ENCODE data around the gene ARFRP1. TPM values are rescaled to one million over a fixed set of nuclear protein-coding genes. Genes with fewer than 3 reads are reported as not detected.
A peak's percentile ranks its signal among the peaks of the same experiment; 100 is the strongest.

Gene ARFRP1
- total RNA-seq, 1 experiment from 2014 or later: 30.2 TPM

- TF ChIP-seq, protein P1, sequence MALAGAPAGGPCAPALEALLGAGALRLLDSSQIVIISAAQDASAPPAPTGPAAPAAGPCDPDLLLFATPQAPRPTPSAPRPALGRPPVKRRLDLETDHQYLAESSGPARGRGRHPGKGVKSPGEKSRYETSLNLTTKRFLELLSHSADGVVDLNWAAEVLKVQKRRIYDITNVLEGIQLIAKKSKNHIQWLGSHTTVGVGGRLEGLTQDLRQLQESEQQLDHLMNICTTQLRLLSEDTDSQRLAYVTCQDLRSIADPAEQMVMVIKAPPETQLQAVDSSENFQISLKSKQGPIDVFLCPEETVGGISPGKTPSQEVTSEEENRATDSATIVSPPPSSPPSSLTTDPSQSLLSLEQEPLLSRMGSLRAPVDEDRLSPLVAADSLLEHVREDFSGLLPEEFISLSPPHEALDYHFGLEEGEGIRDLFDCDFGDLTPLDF (CRISPR knock-in tag; IDR thresholded peaks at IDR 0.05): no peak
- TF ChIP-seq, protein P2, sequence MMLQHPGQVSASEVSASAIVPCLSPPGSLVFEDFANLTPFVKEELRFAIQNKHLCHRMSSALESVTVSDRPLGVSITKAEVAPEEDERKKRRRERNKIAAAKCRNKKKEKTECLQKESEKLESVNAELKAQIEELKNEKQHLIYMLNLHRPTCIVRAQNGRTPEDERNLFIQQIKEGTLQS (CRISPR knock-in tag; conservative IDR thresholded peaks at IDR 0.05): no peak
- no peak; the same call in 1 of the 2 replicates for TF ChIP-seq CREB1 (CRISPR knock-in tag; IDR thresholded peaks at IDR 0.05)
- peak; percentile 69 for TF ChIP-seq FOXK1 (CRISPR knock-in tag; IDR thresholded peaks at IDR 0.05)
- TF ChIP-seq TCF7 (CRISPR knock-in tag; IDR thresholded peaks at IDR 0.05; ENCODE audit: low read depth): no peak
- no peak for TF ChIP-seq ZNF263 (CRISPR knock-in tag; IDR thresholded peaks at IDR 0.05; ENCODE audit: low read depth)
- 0 out of 2 replicates have a peak, but pooled peaks have one; percentile 62 for TF ChIP-seq FOXP1 (CRISPR knock-in tag; IDR thresholded peaks at IDR 0.05; ENCODE audit: borderline replicate concordance)
Measured at GRCh38 chr20:63740627-63741353, 33.0 kb upstream of the ARFRP1 start (continued).

DNA sequence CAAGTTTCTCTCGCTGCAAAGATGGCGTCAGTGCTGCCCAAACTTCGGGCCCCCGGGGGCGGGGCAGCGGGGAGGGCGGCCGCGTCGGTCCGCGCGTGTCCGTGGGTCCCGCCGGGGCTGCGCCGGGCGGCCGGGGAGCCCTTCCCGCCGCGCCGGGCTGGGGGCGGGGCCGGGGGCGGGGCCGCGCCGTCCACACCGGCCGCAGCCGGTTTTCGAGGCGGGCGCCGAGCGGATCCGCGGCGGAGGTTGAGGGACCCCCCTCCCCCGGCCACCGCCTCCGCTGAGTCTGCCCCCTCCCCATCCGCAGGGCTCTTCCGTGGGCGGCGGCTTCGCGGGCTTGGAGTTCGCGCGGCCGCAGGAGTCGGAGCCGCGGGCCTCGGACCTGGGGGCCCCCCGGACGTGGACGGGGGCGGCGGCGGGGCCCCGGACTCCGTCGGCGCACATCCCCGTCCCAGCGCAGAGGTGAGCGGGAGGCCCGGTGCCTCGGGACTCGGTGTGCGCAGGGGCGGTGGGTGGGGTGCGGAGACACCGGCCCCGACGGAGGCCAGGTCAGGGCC, 32.4 kb upstream of the ARFRP1 start:
- ChIA-PET POLR2A (interaction anchor here (1.0 to 1.5 kb wide), 3 partner anchors 116 to 880 kb away, joined by 3 to 8 read pairs (median 4); partner anchors contain the start of gene TPD52L2), CTCF (interaction anchor here (0.7 to 2.1 kb wide), 17 partner anchors 10 to 343 kb away, joined by 3 to 33 read pairs (median 7); partner anchors contain the start of genes ARFRP1, HELZ2, PRPF6 and PTK6)
- H3K4me3 Mint-ChIP-seq: peak overlapping the region; percentile 60

GRCh38 chr20:63739130-63740069, 31.6 kb upstream of the ARFRP1 start, which contains the start of gene SLC2A4RG:
TSS of gene SLC2A4RG (plus strand) at chr20:63739776. CDS start at chr20:63739913, 137 bp downstream.
- CTCF ChIA-PET: interaction anchor here (0.6 to 2.2 kb wide), 12 partner anchors 11 to 241 kb away, joined by 3 to 10 read pairs (median 4); partner anchors contain the start of genes ARFRP1, PRPF6, TPD52L2 and ZGPAT
- TF ChIP-seq ZNF396 (CRISPR knock-in tag; IDR thresholded peaks at IDR 0.05; ENCODE audit: borderline replicate concordance) (no peak), SP1 (CRISPR knock-in tag; conservative IDR thresholded peaks at IDR 0.05) (peak; percentile 38; the same call in 1 of the 2 replicates), GABPB1 (CRISPR knock-in tag; IDR thresholded peaks at IDR 0.05) (peak; percentile 75), FOXP1 (CRISPR knock-in tag; IDR thresholded peaks at IDR 0.05; ENCODE audit: borderline replicate concordance) (peak; percentile 53; the same call in 1 of the 2 replicates)
- TF ChIP-seq, protein P1 (CRISPR knock-in tag; IDR thresholded peaks at IDR 0.05): no peak

More for the DNA sequence above, 32.4 kb upstream of the ARFRP1 start:
- H3K4me1 Mint-ChIP-seq: no peaks in the 10 kb centered on the region
- ATAC-seq: no peak; the same call in 1 of the 2 replicates
- H3K27ac Mint-ChIP-seq: no peak overlapping the region
- H3K27me3 Mint-ChIP-seq (ENCODE audit: low read depth): no peaks in the 10 kb centered on the region
- H3K36me3 Mint-ChIP-seq: 0 out of 2 replicates have a peak, but pooled peaks cover 3% of the 10 kb centered on the region
- DNase-seq (ENCODE audit: low spot score): peak; percentile 60
- TF ChIP-seq NR3C1 (CRISPR knock-in tag; conservative IDR thresholded peaks at IDR 0.05; ENCODE audit: low read depth) (no peak), ETV6 (CRISPR knock-in tag; IDR thresholded peaks at IDR 0.05) (no peak), USF2 (CRISPR knock-in tag; IDR thresholded peaks at IDR 0.05) (no peak), ZNF416 (CRISPR knock-in tag; IDR thresholded peaks at IDR 0.05) (no peak), GRHL2 (CRISPR knock-in tag; IDR thresholded peaks at IDR 0.05; ENCODE audit: insufficient replicate concordance, severe bottlenecking) (no peak)
- H3K9me3 Mint-ChIP-seq: no peaks in the 10 kb centered on the region

More at GRCh38 chr20:63739130-63740069, 31.6 kb upstream of the ARFRP1 start, which contains the start of gene SLC2A4RG:
- no peak within 1 kb of the TSS for H3K27ac Mint-ChIP-seq
- no peaks in the 10 kb centered on the region for H3K9me3 Mint-ChIP-seq
- ATAC-seq (peak; percentile 61), DNase-seq (ENCODE audit: low spot score) (peak; percentile 58)
- no peaks in the 10 kb centered on the region for H3K4me1 Mint-ChIP-seq
- H3K4me3 Mint-ChIP-seq: peak within 1 kb of the TSS; percentile 60
- 0 out of 2 replicates have a peak, but pooled peaks cover 3% of the 10 kb centered on the region for H3K36me3 Mint-ChIP-seq
- POLR2A ChIA-PET: interaction anchor here (0.6 to 1.5 kb wide), 3 partner anchors 32 to 231 kb away, joined by 5 to 7 read pairs (median 6); partner anchors contain the start of genes ARFRP1, TPD52L2 and ZGPAT
- no peaks in the 10 kb centered on the region for H3K27me3 Mint-ChIP-seq (ENCODE audit: low read depth)
